ENCODE measurements around the gene DHX40. TPM values are rescaled to one million over a fixed set of nuclear protein-coding genes. Genes with fewer than 3 reads are reported as not detected.

The DHX40 gene
- polyA plus RNA-seq, 2 of the 4 experiments (the other 2 are of a cell fraction): 55.8 to 109 TPM

- TF ChIP-seq, protein P1, sequence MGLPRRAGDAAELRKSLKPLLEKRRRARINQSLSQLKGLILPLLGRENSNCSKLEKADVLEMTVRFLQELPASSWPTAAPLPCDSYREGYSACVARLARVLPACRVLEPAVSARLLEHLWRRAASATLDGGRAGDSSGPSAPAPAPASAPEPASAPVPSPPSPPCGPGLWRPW (IDR thresholded peaks at IDR 0.05): no peak
Measured at GRCh38 chr17:59638553-59638952, 73.1 kb downstream of the DHX40 start (continued).

GRCh38 chr17:59641799-59642484 is 76.5 kb downstream of the DHX40 start:
- ChIA-PET POLR2A (interaction anchor here (0.7 to 1.1 kb wide), 3 partner anchors 12 to 22 kb away, joined by 3 to 6 read pairs (median 3); partner anchors contain the start of gene CLTC), CTCF (interaction anchor here (1.6 kb wide), 1 partner anchor 121 kb away, joined by 5 read pairs; no protein-coding TSS in a partner anchor)
- no peak for ATAC-seq
- peaks cover 39% of the 10 kb centered on the region for H3K4me1 ChIP-seq
- DNase-seq (ENCODE audit: low read depth in 1 of 2, low spot score in 1 of 2): no peak
- no peak overlapping the region for H3K4me3 ChIP-seq
- H3K4me2 ChIP-seq: peak overlapping the region; percentile 21; the same call in 1 of the 3 replicates
- no peak overlapping the region for H3K27ac ChIP-seq
- no peak for TF ChIP-seq TFCP2L1 (CRISPR knock-in tag; IDR thresholded peaks at IDR 0.05)
- no peak for TF ChIP-seq ELK1 (IDR thresholded peaks at IDR 0.05; ENCODE audit: low read depth, low read length)
- TF ChIP-seq PHF8 (IDR thresholded peaks at IDR 0.05; ENCODE audit: borderline replicate concordance, low read depth): no peak
- no peak for TF ChIP-seq MYC (IDR thresholded peaks at IDR 0.05; ENCODE audit: borderline replicate concordance, low read length)
- TF ChIP-seq E2F6 (IDR thresholded peaks at IDR 0.05; ENCODE audit: borderline replicate concordance, low read depth): no peak
- TF ChIP-seq HOXA7 (CRISPR knock-in tag; IDR thresholded peaks at IDR 0.05): no peak
- TF ChIP-seq, protein P1 (IDR thresholded peaks at IDR 0.05): no peak
- no peak for TF ChIP-seq HEYL (CRISPR knock-in tag; IDR thresholded peaks at IDR 0.05)
- TF ChIP-seq JUN (IDR thresholded peaks at IDR 0.05): no peak
- TF ChIP-seq BCL3 (IDR thresholded peaks at IDR 0.05): no peak
- TF ChIP-seq CHD2 (IDR thresholded peaks at IDR 0.05; ENCODE audit: low read length, partially characterized antibody): no peak
- no peak for TF ChIP-seq HOXB13 (CRISPR knock-in tag; IDR thresholded peaks at IDR 0.05; ENCODE audit: low read depth)
- no peak for TF ChIP-seq CTCF (IDR thresholded peaks at IDR 0.05)
- no peak for TF ChIP-seq ZNF302 (CRISPR knock-in tag; IDR thresholded peaks at IDR 0.05)
- no peaks in the 10 kb centered on the region for H3K9me3 ChIP-seq
- no peak for FAIRE-seq
- 63% methylated on average over 2 of the region's 2 CpGs for WGBS (ENCODE audit: missing lambda C conversion rate)

DNA sequence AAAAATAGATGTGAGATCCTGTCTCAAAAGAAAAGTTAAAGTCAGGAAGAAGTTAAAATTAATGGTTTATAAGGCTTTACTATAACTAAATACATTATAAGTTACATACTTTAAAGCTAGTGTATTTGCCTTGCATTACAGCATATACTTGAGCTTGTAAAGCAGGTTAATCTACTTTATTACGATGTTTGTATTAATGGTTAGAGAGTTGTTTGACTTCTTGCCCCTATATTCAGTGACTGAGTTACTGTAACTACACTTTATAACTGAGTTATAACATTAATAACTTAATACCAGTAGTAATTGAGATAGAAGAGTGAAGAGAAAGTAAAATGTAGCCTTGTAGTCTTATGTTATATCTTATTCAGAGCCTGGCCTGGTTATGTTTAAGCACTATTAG is 77.2 kb downstream of the DHX40 start:
- Histone ChIP-seq H3K4me2 (no peak overlapping the region), H3K4me1 (peaks cover 39% of the 10 kb centered on the region), H3K27ac (no peak overlapping the region), H3K4me3 (no peak overlapping the region), H3K9me3 (no peaks in the 10 kb centered on the region)
- TF ChIP-seq NR3C1 (IDR thresholded peaks at IDR 0.05) (no peak), EHMT2 (IDR thresholded peaks at IDR 0.05; ENCODE audit: low read depth) (no peak), ZFP36 (IDR thresholded peaks at IDR 0.05; ENCODE audit: borderline replicate concordance, partially characterized antibody) (no peak), ATOH8 (CRISPR knock-in tag; IDR thresholded peaks at IDR 0.05; ENCODE audit: low read depth) (no peak)
- ChIA-PET POLR2A (interaction anchor here (0.9 to 1.1 kb wide), 2 partner anchors 11 to 23 kb away, joined by 3 to 6 read pairs; partner anchors contain the start of gene CLTC), CTCF (interaction anchor here (1.0 to 1.6 kb wide), 3 partner anchors 12 to 121 kb away, joined by 3 to 10 read pairs (median 5); no protein-coding TSS in a partner anchor)
- DNase-seq (ENCODE audit: low read depth in 1 of 2, low spot score in 1 of 2) (no peak), ATAC-seq (no peak), FAIRE-seq (no peak)
- WGBS (ENCODE audit: missing lambda C conversion rate): 87% methylated on average over 1 of the region's 1 CpG

All from A549 (cell line).